ENCODE measurements around the gene ZHX3.

GRCh38 chr20:41316051-41316450 is 1.5 kb downstream of the ZHX3 start:
- TF ChIP-seq POLR2A (IDR thresholded peaks at IDR 0.05; ENCODE audit: low read depth, low read length) (no peak), CBX5 (IDR thresholded peaks at IDR 0.05; ENCODE audit: low read depth) (no peak), RAD51 (IDR thresholded peaks at IDR 0.05) (no peak), ELK1 (IDR thresholded peaks at IDR 0.05; ENCODE audit: low read depth, low read length) (no peak), CTCF (IDR thresholded peaks at IDR 0.05 in 2 of 3, conservative IDR thresholded peaks at IDR 0.05 in 1 of 3; ENCODE audit: control insufficient read depth in 2 of 3, extremely low read depth in 1 of 3, insufficient read depth in 1 of 3, low read depth in 3 of 3, low read length in 3 of 3) (no peak), JUND (IDR thresholded peaks at IDR 0.05; ENCODE audit: low read depth, low read length) (no peak)
